ENCODE data around the gene ETFA.
A peak's percentile ranks its signal among the peaks of the same experiment; 100 is the strongest.

The ETFA gene

DNA sequence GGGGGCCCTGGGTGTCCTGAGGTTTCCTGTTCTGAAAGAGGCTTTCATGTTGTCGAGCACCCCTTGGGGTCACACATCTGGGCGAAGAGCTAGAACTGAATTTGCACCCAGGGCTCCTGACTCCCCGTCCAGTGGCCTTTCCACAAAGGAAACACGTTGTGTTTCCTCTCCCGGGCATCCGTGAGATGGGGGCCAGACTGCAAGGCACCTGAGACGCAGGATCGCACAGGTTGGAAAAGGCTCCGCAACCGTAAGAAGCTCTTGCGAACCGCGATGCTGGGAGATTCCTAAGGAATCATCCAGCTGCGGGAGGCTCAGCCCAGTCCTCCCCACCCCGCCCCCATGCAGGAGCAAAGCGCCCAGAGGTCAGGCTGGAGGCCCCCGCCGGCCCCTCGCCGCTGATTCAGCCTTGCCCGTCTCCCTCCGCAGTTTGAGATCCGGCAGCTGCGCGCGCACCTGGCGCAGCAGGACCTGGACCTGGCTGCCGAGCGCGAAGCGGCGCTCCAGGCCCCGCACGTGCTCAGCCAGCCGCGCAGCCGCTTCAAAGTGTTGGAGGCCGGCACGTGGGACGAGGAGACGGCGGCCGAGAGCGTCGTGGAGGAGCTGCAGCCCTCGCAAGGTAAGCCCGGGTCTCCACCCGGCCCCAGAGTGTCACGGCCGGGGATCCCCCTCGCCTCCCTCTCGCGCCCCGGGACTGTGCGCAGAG lies 119.6 kb downstream of the ETFA start:
- DNase-seq = no peak

DNA sequence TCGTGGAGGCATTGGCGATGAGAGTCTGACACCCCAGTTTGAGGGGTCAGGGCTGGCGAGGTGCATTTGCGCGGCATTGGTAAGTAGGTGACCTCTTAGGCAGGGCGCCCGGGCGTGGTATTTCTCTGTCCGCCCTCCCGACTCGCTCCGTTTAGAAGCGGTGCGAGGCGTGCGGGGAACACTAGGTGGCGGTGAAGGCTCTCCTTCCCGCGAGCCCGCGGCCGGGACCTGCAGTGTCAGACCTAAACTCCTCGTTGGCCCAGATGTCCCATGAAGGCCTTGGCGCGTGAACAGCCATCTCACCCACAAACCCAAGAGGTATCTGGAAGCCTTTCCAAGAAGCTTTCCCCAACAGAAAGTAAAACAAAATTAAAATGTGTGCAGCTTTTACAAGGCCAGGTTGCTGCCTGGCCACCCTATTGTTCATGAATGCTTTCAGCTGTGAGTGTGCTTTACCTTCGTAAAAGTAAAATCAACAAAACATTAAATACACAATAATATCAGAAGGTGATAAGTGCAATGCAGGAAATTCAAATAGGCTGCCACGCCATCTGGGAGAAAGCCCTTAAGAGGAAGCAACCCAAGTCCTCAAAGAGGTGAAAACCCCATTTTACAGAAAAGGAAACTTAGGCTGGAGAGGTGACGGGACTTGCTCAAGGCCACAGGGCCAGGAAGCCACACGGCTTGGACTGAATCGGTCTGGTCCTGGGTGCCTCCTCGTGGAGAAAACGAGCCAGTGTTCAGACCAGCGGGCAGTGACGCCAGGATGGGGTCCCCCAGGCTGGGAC lies 120.3 kb downstream of the ETFA start:
- peak; percentile 8 for DNase-seq

DNA sequence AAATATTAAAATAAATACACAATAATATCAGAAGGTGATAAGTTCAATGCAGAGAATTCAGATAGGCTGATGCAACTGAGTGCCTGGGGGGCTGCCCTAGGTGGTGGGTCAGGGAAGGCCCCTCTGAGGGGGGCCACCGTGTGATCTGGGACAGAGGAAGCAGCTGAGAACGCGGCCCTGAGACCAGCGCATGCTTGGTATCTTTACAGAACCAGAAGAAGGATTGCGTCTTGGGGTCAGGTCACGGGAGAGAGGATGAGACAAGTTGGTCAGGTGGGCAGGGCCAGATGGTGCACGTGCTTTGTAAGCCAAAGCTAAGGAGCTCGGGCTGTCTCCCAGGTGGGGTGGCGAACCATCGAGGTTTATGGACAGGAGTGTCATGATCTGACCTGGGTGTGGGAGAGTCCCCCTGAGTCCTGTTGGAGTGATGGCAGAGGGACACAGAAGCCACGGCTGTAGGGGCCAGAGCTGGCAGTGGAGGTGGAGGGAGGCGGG lies 121.2 kb downstream of the ETFA start:
- no peak for DNase-seq

DNA sequence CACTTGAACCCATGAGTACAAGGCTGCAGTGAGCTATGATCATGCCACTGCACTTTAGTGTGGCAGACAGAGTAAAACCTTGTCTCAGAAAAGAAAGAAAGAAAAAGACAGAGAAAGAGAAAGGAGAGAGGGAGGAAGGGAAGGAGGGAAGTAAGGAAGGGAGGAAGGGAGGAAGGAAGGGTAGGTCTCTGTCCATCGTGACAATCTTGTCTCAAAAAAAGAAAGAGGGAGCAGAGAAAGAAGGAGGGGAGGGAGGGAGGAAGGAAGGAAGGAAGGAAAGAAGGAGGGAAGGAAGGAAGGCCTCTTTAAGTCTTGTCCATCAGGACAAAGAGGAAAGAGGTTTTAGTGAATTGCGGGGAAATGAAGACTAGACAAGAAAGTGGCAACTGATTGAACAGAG lies 122.2 kb downstream of the ETFA start:
- no peak for DNase-seq

DNA sequence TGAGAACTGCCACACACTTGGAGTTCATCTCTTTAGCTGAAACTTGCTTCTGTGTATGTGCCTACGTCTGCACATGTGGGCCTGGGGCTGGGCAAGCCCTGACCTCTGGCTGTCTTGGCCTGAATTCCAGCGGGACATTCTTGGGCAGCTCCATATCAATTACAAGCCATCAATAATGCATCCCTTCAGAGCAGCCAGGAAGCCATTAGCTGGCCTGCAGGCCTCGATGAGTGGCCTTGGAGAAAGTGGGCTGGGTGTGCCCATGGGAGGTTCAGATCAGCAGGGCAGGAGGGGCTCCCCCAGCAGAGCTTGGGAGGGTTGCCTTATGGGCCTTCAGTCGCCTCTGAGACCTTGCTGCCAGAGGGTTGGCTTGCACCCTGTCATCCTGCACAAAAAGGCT lies 124.1 kb downstream of the ETFA start:
- DNase-seq = no peak

DNA sequence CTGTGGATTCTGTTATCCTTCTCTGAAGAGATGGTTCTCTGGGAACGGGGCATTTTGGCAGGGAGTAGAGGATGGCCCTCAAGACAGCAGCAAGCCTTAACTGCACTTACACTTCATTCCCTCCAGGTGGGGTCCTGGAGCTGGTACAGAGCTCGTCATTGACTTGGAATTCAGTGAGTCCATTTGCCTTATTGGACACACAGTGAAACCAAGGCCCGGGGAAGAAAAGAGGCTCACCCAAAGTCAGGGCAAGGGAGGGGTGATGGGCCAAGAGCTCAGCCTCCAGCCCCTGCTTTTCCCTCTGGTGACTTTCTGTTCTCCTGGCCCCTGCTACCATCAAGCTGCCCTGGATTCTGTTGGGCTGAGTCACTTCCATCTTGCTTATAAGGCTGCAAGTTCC lies 125.6 kb downstream of the ETFA start:
- DNase-seq = no peak

DNA sequence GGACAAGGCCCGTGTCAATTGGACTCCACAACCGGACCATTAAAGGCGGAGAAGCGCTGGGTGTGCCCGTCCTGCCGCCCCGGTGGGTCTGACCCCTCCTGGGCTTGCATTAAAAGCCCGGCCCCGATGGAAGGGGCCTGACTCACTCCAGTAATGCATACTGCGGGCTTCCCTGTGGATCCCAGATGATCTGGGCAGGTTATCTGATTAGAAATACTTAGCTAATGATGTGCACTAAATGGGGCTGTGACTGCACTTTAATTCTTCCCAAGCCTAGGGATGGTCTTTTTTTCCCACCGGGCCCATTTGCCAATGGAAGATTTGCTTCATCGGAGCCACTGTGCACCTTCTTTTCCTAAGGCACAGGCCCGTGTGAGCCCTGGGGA lies 126.6 kb downstream of the ETFA start:
- no peak for DNase-seq

DNA sequence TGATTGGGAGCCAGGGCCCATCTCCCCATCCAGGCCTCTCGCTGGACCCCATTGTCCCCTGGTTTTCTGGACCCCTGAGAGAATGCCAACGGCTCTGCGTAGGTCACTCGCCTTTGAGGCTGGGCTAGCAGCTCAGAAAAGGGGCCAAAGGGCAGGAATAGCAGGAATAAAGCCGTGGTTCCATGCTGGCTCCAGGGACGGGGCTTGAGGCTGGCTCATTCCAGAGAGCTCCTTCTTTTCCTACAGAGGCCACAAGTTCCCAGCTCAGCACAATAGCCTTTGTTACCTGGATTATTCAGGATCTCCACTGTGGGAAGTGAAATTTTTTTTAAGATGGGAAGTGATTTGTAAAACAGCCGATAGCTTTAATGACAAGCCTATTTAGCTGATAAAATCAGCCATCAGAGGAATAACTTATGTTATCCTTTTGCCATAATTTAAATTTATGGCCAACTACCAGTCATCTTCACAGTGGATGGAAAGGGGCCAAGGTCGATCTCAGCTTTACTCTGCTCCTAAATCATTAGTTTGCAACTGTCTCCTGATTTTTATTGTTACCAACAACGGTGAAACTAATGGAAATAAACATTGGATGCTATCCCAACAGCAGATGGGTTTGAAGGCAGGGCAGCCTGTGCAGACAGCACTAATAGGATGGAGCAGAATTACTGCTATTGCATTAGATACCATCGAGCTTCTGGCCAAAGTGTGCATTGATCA lies 127.2 kb downstream of the ETFA start:
- DNase-seq = no peak

DNA sequence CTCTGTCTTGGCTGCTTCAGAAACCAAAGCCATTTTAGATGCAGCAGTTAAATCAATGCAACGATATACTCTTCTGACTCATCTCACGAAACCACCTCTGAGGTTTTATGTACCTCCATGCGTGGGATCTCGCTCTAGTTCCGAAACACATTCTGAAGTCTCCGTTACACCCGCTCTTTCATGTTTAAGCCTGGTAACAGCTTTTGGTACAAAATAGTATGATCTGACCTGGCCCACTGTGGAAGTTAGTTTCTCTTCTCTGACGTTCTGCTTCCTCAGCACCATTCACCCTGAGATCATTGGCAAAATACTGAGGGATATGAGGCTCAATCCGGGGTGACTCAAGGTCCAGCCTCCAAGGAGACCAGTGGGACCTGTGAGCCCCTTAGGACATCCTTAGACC lies 129.6 kb downstream of the ETFA start:
- no peak for DNase-seq

DNA sequence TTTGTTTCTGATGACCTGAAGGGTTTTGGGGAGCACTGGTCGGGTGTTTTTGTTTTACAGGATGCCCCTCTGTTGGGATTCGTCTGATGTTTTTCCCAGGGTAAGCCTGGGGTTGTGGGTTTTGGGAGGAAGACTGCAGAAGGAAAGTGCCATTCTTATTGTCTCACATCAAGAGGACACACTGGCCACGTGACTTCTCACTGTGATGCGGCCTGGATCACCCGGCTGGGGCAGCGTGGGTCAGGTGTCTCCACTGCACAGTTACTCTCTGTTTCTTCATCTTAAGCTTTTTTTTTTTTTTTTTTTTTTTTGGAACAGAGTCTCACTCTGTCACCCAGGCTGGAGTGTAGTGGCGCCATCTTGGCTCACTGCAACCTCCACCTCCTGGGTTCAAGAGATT lies 130.9 kb downstream of the ETFA start:
- DNase-seq = no peak

DNA sequence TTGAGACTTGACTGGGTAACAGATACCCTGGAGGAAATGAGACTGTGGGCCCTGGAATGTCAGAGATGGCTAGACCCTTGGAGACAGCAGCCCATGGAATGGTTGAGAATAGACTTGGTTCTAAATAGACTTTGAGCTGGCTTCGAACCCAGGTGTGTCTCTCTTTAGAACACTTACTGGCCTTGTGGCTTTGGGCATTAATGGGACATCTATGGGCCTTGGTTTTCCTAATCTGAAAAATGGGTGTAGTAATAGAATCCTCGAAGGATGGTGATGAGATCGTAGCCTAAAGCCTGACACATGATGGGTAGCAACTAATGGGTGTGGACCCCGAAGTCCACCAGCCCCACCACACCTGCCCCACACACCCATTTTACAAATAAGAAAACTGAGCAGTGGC lies 132.2 kb downstream of the ETFA start:
- DNase-seq = no peak

DNA sequence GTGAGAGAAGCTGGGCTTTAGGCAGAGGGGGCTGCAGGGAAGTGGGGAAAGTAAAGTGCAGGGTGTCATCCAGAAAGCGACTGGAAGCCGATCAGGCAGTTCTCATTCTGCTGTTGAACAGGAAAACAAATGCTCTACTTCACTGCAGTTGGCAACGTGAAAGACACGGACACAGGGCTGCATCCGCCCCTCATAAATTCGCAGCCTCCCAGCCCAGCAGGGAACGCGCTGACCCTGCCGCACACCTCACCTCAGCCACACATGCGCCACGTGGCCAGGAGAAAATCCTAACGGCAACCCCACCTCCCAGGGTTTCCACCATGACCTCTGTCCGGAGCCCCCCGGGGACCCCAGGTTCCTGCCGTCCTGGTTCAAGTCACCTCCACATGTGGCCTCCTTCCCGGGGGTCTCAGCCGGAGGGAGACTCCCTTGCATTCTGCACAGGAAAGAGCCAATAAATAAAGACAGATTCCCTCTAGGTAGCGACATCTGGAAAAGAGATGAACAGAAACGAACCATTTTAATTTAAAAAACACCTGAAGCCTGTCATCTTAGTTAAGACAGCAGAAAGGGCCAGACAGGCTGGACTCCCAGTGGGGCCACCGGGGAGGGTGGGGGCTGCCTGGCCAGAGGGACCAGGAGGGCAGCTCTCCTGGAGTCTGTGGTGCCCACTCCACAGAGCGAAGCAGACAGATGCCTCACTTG lies 132.8 kb downstream of the ETFA start:
- DNase-seq = no peak

DNA sequence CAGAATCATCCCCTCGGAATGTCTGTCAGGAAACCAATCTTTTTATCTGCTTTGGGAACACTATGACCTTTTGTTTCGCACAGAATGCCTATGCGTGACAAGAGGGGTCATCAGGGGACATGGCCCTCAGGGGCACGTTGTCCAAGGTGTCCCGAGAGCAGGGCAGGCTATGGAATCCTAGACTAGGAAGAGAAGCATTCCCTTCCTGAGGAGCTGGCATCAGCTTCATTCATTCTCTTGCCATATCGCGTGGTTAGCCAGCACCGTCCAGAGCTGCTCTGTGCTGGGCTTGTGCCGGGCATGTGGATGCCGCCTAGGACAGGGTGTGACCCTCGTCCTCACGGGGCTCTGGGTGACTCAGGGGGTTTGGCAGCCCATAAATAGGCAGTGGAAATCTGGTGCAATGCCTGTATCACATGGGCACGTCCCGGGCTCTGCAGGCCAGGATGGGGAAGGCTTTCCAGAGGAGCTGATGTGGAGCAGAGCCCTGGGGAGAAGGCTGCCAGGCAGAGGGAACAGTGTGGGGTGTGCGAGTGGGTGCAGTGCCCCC lies 133.7 kb downstream of the ETFA start:
- no peak for DNase-seq

DNA sequence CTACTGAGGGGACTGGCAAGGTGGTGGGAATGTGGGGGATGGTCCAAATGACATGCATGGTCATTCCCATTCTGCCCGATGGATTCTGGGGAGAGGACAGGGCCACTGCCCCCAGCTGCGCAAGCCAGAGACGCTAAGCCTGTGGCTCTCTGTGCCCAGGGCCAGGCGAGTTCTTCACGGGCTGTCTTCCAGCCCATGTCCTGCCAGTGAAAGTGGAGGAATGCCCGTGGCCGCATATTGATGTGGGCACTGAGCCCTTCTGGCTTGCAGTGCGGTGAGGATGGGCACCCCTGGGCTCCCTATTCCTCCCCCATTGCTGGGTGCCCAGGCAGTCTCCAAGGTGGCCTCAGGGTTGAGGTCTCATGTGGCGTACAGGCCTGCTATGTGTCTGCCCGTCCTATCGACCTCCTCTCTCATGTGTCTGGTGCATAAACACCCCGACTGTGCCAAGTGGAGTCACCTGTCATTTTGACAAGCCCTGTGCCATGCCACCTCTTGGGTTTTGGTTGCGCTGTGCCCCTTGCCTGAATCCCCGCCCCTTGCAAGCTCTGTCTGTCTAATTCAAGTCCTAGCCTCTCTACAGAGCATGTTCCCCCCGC lies 134.7 kb downstream of the ETFA start:
- DNase-seq = no peak

DNA sequence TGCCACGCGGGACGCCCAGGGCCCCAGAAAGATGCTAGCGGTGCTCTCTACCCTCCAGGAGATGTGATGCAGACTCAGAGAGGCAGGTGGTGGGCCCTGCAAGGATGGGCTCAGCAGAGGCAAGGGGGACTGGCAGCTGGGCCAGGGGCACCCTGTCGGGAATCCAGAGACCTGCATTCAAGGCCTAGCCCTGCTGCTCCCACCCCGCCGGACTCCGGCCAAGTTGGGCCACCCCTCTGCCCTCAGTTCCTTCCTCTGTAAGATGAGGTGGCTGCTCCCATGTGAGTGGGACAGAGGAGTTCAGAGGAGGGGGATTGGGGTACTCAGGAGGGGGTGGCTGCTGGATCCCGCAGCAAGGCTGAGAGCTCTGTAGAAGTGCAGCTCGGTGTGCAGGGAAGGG lies 135.2 kb downstream of the ETFA start:
- DNase-seq = no peak

DNA sequence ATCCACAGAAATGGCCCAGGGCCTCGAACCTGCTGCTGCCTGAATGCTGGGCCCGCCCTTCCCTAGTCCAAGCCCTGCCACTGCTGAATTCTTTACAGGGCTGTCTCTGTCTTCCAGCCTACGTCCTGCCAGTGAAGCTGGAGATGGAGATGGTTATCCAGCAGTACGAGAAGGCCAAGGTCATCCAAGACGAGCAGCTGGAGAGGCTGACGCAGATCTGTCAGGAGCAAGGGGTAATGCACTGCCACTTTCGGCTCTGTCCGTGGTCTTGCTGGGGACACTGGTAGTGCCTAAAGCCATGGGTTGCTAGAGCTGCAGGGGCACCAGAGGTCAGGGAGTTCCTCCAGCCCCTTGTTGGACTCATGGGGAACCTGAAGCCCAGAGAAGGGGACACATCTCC lies 135.8 kb downstream of the ETFA start:
- no peak for DNase-seq

DNA sequence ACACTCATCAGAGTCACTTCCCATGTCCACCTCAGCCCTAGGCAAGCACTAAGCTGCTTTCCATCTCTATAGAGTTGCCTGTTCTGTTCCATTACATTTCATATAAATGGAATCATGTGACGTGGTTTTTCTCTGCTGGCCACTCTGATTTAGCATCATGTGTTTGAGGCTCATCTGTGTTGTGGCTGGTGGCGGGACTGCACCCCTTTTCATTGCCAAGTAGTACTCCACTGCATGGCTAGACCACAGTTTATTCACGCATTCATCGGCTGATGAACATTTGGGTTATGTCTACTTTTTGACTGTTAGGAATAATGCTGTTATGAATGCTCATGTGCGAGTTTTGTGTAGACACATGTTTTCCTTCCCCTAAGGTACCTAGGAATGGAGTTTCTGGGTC lies 136.6 kb downstream of the ETFA start:
- DNase-seq = no peak

DNA sequence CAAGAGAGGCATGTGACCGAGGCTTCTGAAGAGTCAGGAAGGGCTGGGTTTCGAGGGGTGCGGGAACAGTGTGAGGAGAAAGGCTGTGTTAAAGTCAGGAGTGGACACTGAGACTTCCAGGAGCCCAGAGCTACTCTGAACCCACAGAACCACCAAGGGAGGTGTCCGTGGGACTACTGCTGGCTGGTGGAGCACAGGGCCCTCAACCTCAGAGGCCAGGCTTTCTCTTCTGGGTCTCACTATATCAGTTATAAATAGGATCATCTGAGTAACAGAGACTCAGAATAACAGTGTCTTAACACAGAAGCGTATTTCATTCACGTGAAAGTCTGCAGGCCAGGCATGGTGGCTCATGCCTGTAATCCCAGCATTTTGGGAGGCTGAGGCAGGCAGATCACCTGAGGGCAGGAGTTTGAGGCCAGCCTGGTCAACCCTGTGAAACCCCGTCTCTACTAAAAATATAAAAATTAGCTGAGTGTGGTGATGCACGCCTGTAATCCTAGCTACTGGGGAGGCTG lies 137.9 kb downstream of the ETFA start:
- no peak for DNase-seq

DNA sequence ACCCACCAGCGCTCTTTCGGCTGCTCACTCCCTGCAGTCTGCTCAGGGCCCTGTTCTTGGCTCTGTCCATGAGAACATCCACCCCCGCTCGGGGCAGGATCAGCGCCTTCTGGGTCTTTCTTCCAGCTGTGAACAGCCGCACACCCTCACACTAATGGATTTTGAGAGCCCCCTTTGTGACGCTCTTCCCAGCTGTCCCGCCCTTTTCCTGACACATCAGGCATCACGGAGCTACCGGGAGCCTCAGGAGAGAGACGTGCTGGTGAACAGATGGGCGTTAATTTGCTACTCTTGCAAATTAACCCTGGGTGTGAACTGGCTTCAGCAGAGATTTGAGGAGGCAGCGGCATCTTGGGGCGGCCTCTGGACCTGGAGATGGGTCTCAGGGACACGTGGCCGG lies 138.5 kb downstream of the ETFA start:
- DNase-seq = no peak

DNA sequence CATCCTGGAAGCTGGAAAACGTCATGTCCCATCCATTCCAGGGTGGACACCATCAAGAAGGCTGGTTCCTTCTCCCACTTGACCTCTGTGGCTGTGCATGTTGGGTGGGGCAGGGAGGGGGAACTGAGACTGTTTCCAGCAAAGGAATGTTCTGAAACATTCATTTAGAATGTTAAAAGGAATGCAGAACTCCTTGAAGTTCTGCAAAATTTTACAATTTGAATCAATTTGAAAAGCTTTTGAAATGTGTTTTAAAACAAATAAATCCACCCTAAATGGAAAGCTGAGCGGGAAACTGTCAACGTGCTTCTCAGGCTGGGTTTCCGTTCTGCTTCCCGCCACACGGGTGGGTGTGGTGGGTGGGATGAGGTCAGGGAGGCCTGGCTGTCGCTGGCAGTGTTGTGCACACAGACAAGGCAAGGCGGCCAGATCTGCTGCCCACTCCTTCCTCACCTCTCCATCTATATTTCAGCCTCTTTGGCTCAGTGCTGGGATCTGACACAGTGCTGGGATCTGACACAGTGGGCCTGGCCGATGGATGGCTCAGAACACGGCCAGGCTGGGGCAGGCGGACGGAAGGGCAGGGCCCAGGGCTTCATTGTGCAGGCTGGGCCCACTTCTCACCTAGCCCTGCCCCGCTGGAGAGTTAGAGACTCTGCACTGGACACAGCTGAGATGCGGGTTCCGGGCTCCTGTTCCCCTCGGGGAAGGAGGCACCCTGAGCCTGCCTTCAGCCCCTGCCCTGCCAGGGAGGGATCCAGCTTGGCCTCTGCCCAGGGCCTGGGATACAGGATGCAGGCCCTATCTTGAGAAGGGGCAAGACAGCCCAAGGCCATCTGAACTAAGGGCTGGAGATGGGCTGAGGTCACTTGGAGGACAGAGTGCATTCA lies 141.1 kb downstream of the ETFA start:
- no peak for DNase-seq

DNA sequence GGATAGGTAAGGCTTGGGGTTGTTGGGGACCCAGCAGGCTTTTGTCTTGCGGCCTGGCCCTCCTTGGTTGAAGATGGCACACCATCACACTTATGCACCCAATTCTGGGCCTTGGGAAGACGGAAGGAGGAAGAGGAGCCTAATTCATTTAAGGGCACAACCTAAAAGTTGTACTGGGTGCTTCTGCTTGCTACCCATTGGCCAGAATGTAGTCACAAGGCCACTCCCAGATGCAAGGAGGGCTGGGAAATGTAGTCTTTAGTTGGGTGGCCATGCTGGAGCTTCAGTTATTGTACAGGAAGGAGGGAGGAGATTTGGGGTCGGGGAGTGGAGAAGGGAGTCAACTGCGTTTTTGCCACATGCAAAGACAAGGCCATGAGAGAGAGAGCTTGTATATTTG lies 142.3 kb downstream of the ETFA start:
- DNase-seq = no peak
